H9 (cell line): Measurements from ENCODE around the gene IGSF5. TPM values are rescaled to one million over a fixed set of nuclear protein-coding genes. Genes with fewer than 3 reads are reported as not detected.

Experiments used
- DNase-seq: peaks from one replicate; pipeline ENCODE4 v3.0.0-alpha.2; 2017
- H2AFZ ChIP-seq: one replicate; pipeline ENCODE4 v1.6.1; 2013; ENCODE audit warnings: mild to moderate bottlenecking, low read length, control low read depth, moderate library complexity
- H2AK5ac ChIP-seq: 2 replicates; pipeline ENCODE4 v1.6.1; 2013; ENCODE audit warnings: low read length, control low read depth, mixed read lengths; ENCODE audit not compliant: insufficient read length
- H2BK120ac ChIP-seq: one replicate; pipeline ENCODE4 v1.6.1; 2013; ENCODE audit warnings: low read depth, mild to moderate bottlenecking, low read length, control low read depth, inconsistent platforms; ENCODE audit not compliant: poor library complexity, severe bottlenecking
- H2BK12ac ChIP-seq: 2 replicates; pipeline ENCODE4 v1.6.1; 2013; ENCODE audit warnings: low read length, control low read depth, mixed read lengths, low read depth; ENCODE audit not compliant: insufficient read length
- H2BK15ac ChIP-seq: 2 replicates; pipeline ENCODE4 v1.6.1; 2013; ENCODE audit warnings: low read depth, low read length, control low read depth
- H2BK20ac ChIP-seq: one replicate; pipeline ENCODE4 v1.6.1; 2013; ENCODE audit warnings: low read depth, mild to moderate bottlenecking, low read length, control low read depth, inconsistent platforms; ENCODE audit not compliant: poor library complexity, severe bottlenecking
- H2BK5ac ChIP-seq: 2 replicates; pipeline ENCODE4 v1.6.1; 2013; ENCODE audit warnings: low read length, control low read depth, mixed read lengths; ENCODE audit not compliant: insufficient read length
- H3K14ac ChIP-seq: 2 replicates; pipeline ENCODE4 v1.6.1; 2013; ENCODE audit warnings: low read length, control low read depth; ENCODE audit not compliant: insufficient read depth
- H3K18ac ChIP-seq: 2 replicates; pipeline ENCODE4 v1.6.1; 2013; ENCODE audit warnings: low read depth, mild to moderate bottlenecking, mixed read lengths, low read length, control low read depth; ENCODE audit not compliant: insufficient read length
- H3K23ac ChIP-seq: 2 replicates; pipeline ENCODE4 v1.6.1; 2013; ENCODE audit warnings: low read length, control low read depth, mixed read lengths, low read depth; ENCODE audit not compliant: insufficient read length
- H3K23me2 ChIP-seq: 2 replicates; pipeline ENCODE4 v1.6.1; 2013; ENCODE audit warnings: low read depth, mild to moderate bottlenecking, mixed read lengths, low read length, control low read depth; ENCODE audit not compliant: insufficient read length, poor library complexity, severe bottlenecking
- H3K27ac ChIP-seq: 2 replicates; pipeline ENCODE4 v1.5.1; 2013; ENCODE audit warnings: low read length, control low read depth, mixed read lengths, low read depth; ENCODE audit not compliant: insufficient read length
- H3K27me3 ChIP-seq: 2 replicates; pipeline ENCODE4 v1.6.1; 2013; ENCODE audit warnings: low read length, control low read depth, inconsistent platforms; ENCODE audit not compliant: insufficient read depth
- H3K4ac ChIP-seq: 2 replicates; pipeline ENCODE4 v1.6.1; 2013; ENCODE audit warnings: low read depth, mild to moderate bottlenecking, control low read depth, inconsistent platforms, low read length, moderate library complexity
- H3K4me1 ChIP-seq: 2 replicates; pipeline ENCODE4 v1.6.1; 2013; ENCODE audit warnings: low read length, control low read depth, inconsistent platforms; ENCODE audit not compliant: insufficient read depth
- H3K4me2 ChIP-seq: 2 replicates; pipeline ENCODE4 v1.6.1; 2013; ENCODE audit warnings: low read length, control low read depth, mixed read lengths; ENCODE audit not compliant: insufficient read length, insufficient read depth
- H3K56ac ChIP-seq: 2 replicates; pipeline ENCODE4 v1.6.1; 2013; ENCODE audit warnings: low read depth, mild to moderate bottlenecking, mixed read lengths, low read length, control low read depth; ENCODE audit not compliant: insufficient read length
- H3K79me1 ChIP-seq: 2 replicates; pipeline ENCODE4 v1.6.1; 2013; ENCODE audit warnings: low read depth, mild to moderate bottlenecking, moderate library complexity, low read length, control low read depth, inconsistent platforms; ENCODE audit not compliant: insufficient read depth, poor library complexity, severe bottlenecking
- H3K79me2 ChIP-seq: 2 replicates; pipeline ENCODE4 v1.6.1; 2013; ENCODE audit warnings: low read length, control low read depth, inconsistent platforms; ENCODE audit not compliant: insufficient read depth
- H3K9ac ChIP-seq: 2 replicates; pipeline ENCODE4 v1.6.1; 2013; ENCODE audit warnings: low read length, control low read depth, mixed read lengths; ENCODE audit not compliant: insufficient read length; ENCODE audit errors: extremely low read depth
- H3K9me3 ChIP-seq: one replicate; pipeline ENCODE4 v1.6.1; 2013; ENCODE audit warnings: low read depth, low read length, inconsistent platforms; ENCODE audit not compliant: control insufficient read depth
- H3T11ph ChIP-seq: one replicate; pipeline ENCODE4 v1.6.1; 2013; ENCODE audit warnings: mild to moderate bottlenecking, low read length, control low read depth, inconsistent platforms
- H4K20me1 ChIP-seq: one replicate; pipeline ENCODE4 v1.6.1; 2013; ENCODE audit not compliant: control insufficient read depth, insufficient read length, insufficient read depth
- H4K5ac ChIP-seq: 2 replicates; pipeline ENCODE4 v1.6.1; 2013; ENCODE audit warnings: low read depth, mild to moderate bottlenecking, mixed read lengths, low read length, control low read depth; ENCODE audit not compliant: insufficient read length
- H4K8ac ChIP-seq: replicated peaks from 2 replicates; pipeline ENCODE4 v1.6.1; 2013; ENCODE audit warnings: low read length, control low read depth, mixed read lengths, low read depth; ENCODE audit not compliant: insufficient read length
- H4K91ac ChIP-seq: 2 replicates; pipeline ENCODE4 v1.6.1; 2013; ENCODE audit warnings: low read depth, mild to moderate bottlenecking, moderate library complexity, mixed read lengths, low read length, control low read depth; ENCODE audit not compliant: insufficient read length
- H3K27ac Mint-ChIP-seq, 3 experiments: 2 replicates in 2 of 3; 3 replicates in 1 of 3; pipeline ENCODE4 v1.8.0; 2020 to 2021; ENCODE audit warnings: mixed read lengths in 3 of 3, mild to moderate bottlenecking in 1 of 3, moderate library complexity in 1 of 3
- H3K27me3 Mint-ChIP-seq: 2 replicates; pipeline ENCODE4 v1.8.0; 2021; ENCODE audit warnings: low read depth, mild to moderate bottlenecking, moderate library complexity, mixed read lengths
- H3K36me3 Mint-ChIP-seq, 3 experiments: 2 replicates in 2 of 3; 3 replicates in 1 of 3; pipeline ENCODE4 v1.8.0; 2020 to 2021; ENCODE audit warnings: low read depth in 3 of 3, mixed read lengths in 3 of 3; ENCODE audit not compliant: insufficient read depth in 1 of 3
- H3K4me1 Mint-ChIP-seq, 2 experiments: 2 replicates each; pipeline ENCODE4 v1.8.0; 2020; ENCODE audit warnings: mixed read lengths in 2 of 2
- H3K4me3 Mint-ChIP-seq, 2 experiments: 2 replicates in 1 of 2; 3 replicates in 1 of 2; pipeline ENCODE4 v1.8.0; 2020 to 2021; ENCODE audit warnings: mild to moderate bottlenecking in 2 of 2, mixed read lengths in 2 of 2, moderate library complexity in 1 of 2
- H3K9me3 Mint-ChIP-seq, 2 experiments: 2 replicates in 1 of 2; 3 replicates in 1 of 2; pipeline ENCODE4 v1.8.0; 2020; ENCODE audit warnings: mild to moderate bottlenecking in 2 of 2, mixed read lengths in 2 of 2, moderate library complexity in 1 of 2
- CTCF ChIP-seq: fragments of 200-600 bp; sonication (generic); conservative IDR thresholded peaks from 3 replicates; pipeline ENCODE4 v1.8.0; 2021; ENCODE audit warnings: antibody characterized with exemption, mild to moderate bottlenecking
- WGBS: extraction: QIAGEN DNeasy Blood & Tissue Kit; methylation state at CpG from one replicate; pipeline ENCODE4 v1.1.7; 2013; ENCODE audit warnings: missing lambda C conversion rate, low lambda C conversion rate, mixed read lengths; ENCODE audit not compliant: insufficient read length; ENCODE audit errors: extremely low coverage; 5-methylcytosine and 5-hydroxymethylcytosine counted together
- total RNA-seq: library from RNA; stranded (reverse); gene quantifications from 2 replicates; pipeline ENCODE4 v1.2.1, GENCODE V29; 2021

The IGSF5 gene
- total RNA-seq, 1 experiment from 2014 or later = 2.1 TPM

DNA sequence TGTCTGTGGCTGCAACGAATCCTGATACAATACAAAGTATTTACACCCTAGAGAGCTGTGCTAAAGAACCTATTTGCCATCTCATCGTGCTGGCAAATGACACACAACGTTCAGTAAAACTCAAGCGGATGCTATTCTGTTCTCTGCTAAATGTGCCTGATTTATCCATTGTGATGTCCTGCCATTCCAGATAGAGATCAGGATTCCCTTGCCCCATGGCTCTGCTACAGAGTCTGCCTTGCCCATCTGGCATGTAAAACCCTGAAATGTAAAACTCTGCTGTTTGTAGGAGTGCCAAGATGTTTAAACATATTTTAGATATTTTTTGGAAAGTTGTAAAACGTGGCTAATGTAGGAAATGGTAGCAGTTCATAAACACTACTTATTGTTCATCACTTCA is 20.0 kb upstream of the IGSF5 start:
- Histone ChIP-seq H3K79me1 (no peaks in the 10 kb centered on the region), H3K9me3 (peaks cover 6% of the 10 kb centered on the region), H3K79me2 (no peaks in the 10 kb centered on the region), H2BK15ac (no peak overlapping the region), H3K23me2 (no peaks in the 10 kb centered on the region), H3K4me1 (no peaks in the 10 kb centered on the region), H2AK5ac (no peak overlapping the region), H2BK20ac (no peak overlapping the region), H4K5ac (no peak overlapping the region), H3K4ac (no peak overlapping the region), H2AFZ (no peak overlapping the region), H3T11ph (no peak overlapping the region), H3K14ac (no peak overlapping the region), H3K23ac (no peak overlapping the region), H3K27me3 (no peaks in the 10 kb centered on the region), H3K56ac (no peak overlapping the region), H2BK12ac (no peak overlapping the region), H3K4me2 (no peak overlapping the region), H3K9ac (no peak overlapping the region), H3K18ac (no peak overlapping the region), H2BK120ac (no peak overlapping the region), H2BK5ac (no peak overlapping the region), H4K8ac (no peak overlapping the region), H4K91ac (no peak overlapping the region), H4K20me1 (no peaks in the 10 kb centered on the region), H3K27ac (no peak overlapping the region)
- TF ChIP-seq CTCF = no peak
- Mint-ChIP-seq H3K27me3 (no peaks in the 10 kb centered on the region), H3K27ac (no peak overlapping the region; a peak in 1 of 7 replicates), H3K36me3 (peaks cover 19 to 29% (median 26%) of the 10 kb centered on the region in 3 experiments), H3K9me3 (peaks cover 13 to 14% of the 10 kb centered on the region in 2 experiments), H3K4me3 (no peak overlapping the region), H3K4me1 (peaks cover 12 to 13% of the 10 kb centered on the region in 2 experiments)
- DNase-seq = no peak
- WGBS = no CpG with 5 or more reads among the region's 5 CpGs
